ENCODE results near the gene TTC33. TPM values are rescaled to one million over a fixed set of nuclear protein-coding genes. Genes with fewer than 3 reads are reported as not detected.

TTC33 gene
- total and polyA plus RNA-seq, 10 donors, result 4.3 to 17.9 (median 13.7) TPM

DNA sequence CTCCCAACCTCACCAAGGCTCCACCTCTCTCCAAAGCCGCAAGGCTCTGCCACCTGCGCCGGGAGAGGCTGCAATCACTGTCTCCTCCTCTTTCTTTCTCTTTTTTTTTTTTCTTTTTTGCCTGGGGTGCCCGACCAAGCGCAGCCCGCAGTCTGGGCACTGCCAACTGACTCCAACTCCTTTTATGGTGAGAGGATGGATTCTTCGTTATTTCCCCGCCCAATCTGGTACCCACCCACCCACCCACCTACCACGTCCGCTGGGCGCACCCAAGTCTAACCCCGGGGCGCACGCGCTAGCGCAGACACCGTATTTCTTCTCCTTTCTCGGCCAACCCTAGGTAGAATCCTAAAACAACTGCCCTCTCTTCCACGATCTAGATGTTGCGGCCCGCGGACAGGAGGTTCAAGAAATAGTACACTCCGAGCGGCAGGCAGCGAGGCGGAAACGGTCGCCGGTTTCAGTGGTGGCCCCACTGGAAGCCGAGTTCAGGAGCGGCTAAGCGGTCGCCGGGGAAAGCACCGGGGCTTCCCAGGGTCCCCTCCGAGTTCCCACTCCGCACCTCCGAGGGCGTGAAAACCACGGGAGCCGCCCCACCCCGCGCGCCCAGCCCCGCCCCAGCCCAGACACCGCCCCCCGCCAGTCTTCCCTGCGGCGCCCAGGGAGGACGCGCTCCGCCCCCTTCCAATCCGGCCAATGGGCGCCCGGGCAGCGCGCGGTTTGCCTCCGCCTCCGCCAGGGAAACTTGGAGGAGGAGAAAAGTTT is 76.4 kb downstream of the TTC33 start:
- no peaks in the 10 kb centered on the region for H3K9me3 ChIP-seq
- peaks cover 0 to 9% (median 0%) of the 10 kb centered on the region in 6 donors for H3K36me3 ChIP-seq
- peaks cover 0 to 22% (median 0%) of the 10 kb centered on the region in 7 donors for H3K27me3 ChIP-seq (replicated peaks in 1 of 7)
- peak overlapping the region; percentile 58 to 97 (median 90) for H3K27ac ChIP-seq
- intact Hi-C loops (cut with DNase I; ENCODE audit: low total_unique reads), result no loop called here
- H3K4me3 ChIP-seq, result peak overlapping the region; percentile 43 to 91 (median 78)
- WGBS, 5 donors, result 0 to 1% (median 0%) methylated on average over 41 to 60 of the region's 60 CpGs
- peak; percentile 98 for DNase-seq
- TF ChIP-seq POLR2A (IDR thresholded peaks at IDR 0.05) (no peak), POLR2AphosphoS5 (IDR thresholded peaks at IDR 0.05) (peak; percentile 73 to 97 (median 94))
- TF ChIP-seq, protein P1, sequence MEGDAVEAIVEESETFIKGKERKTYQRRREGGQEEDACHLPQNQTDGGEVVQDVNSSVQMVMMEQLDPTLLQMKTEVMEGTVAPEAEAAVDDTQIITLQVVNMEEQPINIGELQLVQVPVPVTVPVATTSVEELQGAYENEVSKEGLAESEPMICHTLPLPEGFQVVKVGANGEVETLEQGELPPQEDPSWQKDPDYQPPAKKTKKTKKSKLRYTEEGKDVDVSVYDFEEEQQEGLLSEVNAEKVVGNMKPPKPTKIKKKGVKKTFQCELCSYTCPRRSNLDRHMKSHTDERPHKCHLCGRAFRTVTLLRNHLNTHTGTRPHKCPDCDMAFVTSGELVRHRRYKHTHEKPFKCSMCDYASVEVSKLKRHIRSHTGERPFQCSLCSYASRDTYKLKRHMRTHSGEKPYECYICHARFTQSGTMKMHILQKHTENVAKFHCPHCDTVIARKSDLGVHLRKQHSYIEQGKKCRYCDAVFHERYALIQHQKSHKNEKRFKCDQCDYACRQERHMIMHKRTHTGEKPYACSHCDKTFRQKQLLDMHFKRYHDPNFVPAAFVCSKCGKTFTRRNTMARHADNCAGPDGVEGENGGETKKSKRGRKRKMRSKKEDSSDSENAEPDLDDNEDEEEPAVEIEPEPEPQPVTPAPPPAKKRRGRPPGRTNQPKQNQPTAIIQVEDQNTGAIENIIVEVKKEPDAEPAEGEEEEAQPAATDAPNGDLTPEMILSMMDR (IDR thresholded peaks at IDR 0.05 in 8 of 11, conservative IDR thresholded peaks at IDR 0.05 in 3 of 11), result peak in 4 of 11 experiments; percentile 24 to 53 (median 24)
- H3K4me1 ChIP-seq, result peaks cover 7 to 86% (median 64%) of the 10 kb centered on the region in 6 donors

DNA sequence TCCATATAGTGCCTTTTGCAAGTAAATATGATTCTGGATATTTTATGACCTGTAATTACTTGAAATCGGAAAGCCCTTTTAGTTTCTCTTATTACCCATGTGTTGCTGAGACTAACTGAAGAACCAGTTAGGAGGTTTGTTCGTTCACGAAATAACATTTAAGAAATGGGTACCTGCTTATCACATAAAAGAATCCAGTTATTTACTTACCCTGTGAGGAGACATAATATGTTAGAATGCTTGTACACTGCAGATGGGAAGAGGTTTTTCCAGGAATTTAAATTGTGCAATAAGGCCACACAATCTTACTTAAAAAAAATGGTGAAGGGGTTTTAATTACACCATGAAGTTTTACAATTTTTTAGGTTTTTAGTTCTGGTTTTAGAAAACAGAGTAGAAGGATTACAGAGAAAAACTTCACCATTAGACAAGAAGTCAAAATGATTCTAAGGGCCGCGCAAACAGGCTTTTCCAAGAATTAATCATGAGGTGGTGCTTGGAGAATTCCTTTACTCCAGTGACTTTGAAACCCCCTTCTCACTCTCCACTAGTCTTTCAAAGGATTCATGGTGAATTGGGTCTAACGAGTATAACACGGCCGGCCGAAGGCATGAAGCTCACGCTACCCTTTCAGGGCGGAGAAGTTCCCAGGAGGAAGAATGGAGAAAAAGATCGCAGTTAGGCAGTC is 77.2 kb downstream of the TTC33 start:
- no peak for DNase-seq
- Histone ChIP-seq H3K9me3 (no peaks in the 10 kb centered on the region), H3K36me3 (peaks cover 0 to 9% (median 0%) of the 10 kb centered on the region in 6 donors), H3K4me1 (peaks cover 7 to 79% (median 60%) of the 10 kb centered on the region in 6 donors), H3K27ac (peak overlapping the region; percentile 58 to 97 (median 90)), H3K27me3 (replicated peaks in 1 of 7) (peaks cover 0 to 22% (median 0%) of the 10 kb centered on the region in 7 donors), H3K4me3 (peak overlapping the region; percentile 43 to 91 (median 78))
- intact Hi-C loops (cut with DNase I; ENCODE audit: low total_unique reads), result no loop called here
- TF ChIP-seq POLR2AphosphoS5 (IDR thresholded peaks at IDR 0.05), result no peak
- TF ChIP-seq, protein P1 (IDR thresholded peaks at IDR 0.05 in 8 of 11, conservative IDR thresholded peaks at IDR 0.05 in 3 of 11), result no peak
- no peak for TF ChIP-seq POLR2A (IDR thresholded peaks at IDR 0.05)
- WGBS, 5 donors, result 8 to 18% (median 12%) methylated on average over 12 of the region's 12 CpGs

DNA sequence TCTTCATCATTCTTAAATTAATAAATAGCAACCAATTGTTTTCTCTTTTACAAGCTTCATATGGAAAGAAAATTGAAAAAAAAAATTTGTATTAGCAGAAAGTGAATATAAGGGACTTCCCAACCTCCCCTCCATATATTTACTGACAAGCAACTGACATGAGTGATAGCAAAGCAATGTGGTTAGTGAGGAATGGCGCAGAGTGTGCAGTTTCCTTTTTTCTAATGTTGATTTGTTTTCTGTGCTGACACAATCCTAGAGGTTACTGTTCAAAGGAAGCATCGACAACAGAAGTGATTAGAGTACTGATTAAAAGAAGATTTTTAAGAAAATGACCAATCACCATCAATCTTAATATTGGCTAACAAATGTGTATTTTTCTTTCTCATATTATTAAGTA is 77.7 kb downstream of the TTC33 start:
- intact Hi-C loops (cut with DNase I; ENCODE audit: low total_unique reads), result no loop called here
- WGBS, 5 donors, result 14 to 38% (median 24%) methylated on average over 2 of the region's 2 CpGs

More for the DNA sequence above, 77.7 kb downstream of the TTC33 start:
- Histone ChIP-seq H3K36me3 (peaks cover 0 to 9% (median 0%) of the 10 kb centered on the region in 6 donors), H3K27me3 (replicated peaks in 1 of 7) (peaks cover 0 to 22% (median 0%) of the 10 kb centered on the region in 7 donors), H3K4me1 (peaks cover 7 to 77% (median 54%) of the 10 kb centered on the region in 6 donors), H3K27ac (peak overlapping the region in 7 of 8 donors; percentile 87 to 97 (median 90)), H3K9me3 (no peaks in the 10 kb centered on the region), H3K4me3 (peak overlapping the region in 3 of 8 donors; percentile 63 to 91 (median 77))
- TF ChIP-seq, protein P1 (IDR thresholded peaks at IDR 0.05 in 8 of 11, conservative IDR thresholded peaks at IDR 0.05 in 3 of 11), result no peak
- no peak for DNase-seq

All from spleen (tissue), 11 donors.